Measurements from ENCODE around the gene RNU7-1. TPM values are rescaled to one million over a fixed set of nuclear protein-coding genes. Genes with fewer than 3 reads are reported as not detected.

The RNU7-1 gene
- total RNA-seq, 6 experiments from 2014 or later = not detected

- Histone ChIP-seq H3K4me1 (peaks cover 0 to 17% (median 0%) of the 10 kb centered on the region in 4 donors), H3K27ac (no peak overlapping the region), H3K9me3 (no peaks in the 10 kb centered on the region), H3K27me3 (no peaks in the 10 kb centered on the region), H3K36me3 (peaks cover 0 to 15% (median 2%) of the 10 kb centered on the region in 4 donors), H3K4me3 (no peak overlapping the region)
- intact Hi-C loops (cut with DNase I) = no loop called here
- DNase-seq = no peak
- ATAC-seq = no peak
- no peak for TF ChIP-seq POLR2A (IDR thresholded peaks at IDR 0.05)
- TF ChIP-seq, protein P1, sequence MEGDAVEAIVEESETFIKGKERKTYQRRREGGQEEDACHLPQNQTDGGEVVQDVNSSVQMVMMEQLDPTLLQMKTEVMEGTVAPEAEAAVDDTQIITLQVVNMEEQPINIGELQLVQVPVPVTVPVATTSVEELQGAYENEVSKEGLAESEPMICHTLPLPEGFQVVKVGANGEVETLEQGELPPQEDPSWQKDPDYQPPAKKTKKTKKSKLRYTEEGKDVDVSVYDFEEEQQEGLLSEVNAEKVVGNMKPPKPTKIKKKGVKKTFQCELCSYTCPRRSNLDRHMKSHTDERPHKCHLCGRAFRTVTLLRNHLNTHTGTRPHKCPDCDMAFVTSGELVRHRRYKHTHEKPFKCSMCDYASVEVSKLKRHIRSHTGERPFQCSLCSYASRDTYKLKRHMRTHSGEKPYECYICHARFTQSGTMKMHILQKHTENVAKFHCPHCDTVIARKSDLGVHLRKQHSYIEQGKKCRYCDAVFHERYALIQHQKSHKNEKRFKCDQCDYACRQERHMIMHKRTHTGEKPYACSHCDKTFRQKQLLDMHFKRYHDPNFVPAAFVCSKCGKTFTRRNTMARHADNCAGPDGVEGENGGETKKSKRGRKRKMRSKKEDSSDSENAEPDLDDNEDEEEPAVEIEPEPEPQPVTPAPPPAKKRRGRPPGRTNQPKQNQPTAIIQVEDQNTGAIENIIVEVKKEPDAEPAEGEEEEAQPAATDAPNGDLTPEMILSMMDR (IDR thresholded peaks at IDR 0.05) = no peak
- 92% methylated on average over 1 of the region's 3 CpGs for WGBS (ENCODE audit: insufficient coverage, low coverage, low lambda C conversion rate, missing lambda C conversion rate)
These were observed 7.4 kb upstream of the RNU7-1 start for GRCh38 chr12:6936194-6936635.

DNA sequence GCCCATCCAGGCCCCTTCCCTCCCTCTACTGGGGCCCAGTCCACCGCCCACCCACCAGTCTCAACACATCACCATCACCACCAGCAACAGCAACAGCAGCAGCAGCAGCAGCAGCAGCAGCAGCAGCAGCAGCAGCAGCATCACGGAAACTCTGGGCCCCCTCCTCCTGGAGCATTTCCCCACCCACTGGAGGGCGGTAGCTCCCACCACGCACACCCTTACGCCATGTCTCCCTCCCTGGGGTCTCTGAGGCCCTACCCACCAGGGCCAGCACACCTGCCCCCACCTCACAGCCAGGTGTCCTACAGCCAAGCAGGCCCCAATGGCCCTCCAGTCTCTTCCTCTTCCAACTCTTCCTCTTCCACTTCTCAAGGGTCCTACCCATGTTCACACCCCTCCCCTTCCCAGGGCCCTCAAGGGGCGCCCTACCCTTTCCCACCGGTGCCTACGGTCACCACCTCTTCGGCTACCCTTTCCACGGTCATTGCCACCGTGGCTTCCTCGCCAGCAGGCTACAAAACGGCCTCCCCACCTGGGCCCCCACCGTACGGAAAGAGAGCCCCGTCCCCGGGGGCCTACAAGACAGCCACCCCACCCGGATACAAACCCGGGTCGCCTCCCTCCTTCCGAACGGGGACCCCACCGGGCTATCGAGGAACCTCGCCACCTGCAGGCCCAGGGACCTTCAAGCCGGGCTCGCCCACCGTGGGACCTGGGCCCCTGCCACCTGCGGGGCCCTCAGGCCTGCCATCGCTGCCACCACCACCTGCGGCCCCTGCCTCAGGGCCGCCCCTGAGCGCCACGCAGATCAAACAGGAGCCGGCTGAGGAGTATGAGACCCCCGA lies 6.8 kb upstream of the RNU7-1 start:
- TF ChIP-seq, protein P1 (IDR thresholded peaks at IDR 0.05) = no peak
- ATAC-seq (peak in 3 of 4 donors; percentile 1), DNase-seq (peak in 1 of 3 donors; percentile 64)
- Histone ChIP-seq H3K27ac (peak overlapping the region; percentile 84 to 95 (median 84)), H3K4me1 (peaks cover 0 to 23% (median 0%) of the 10 kb centered on the region in 4 donors), H3K9me3 (no peaks in the 10 kb centered on the region), H3K4me3 (peak overlapping the region; percentile 50 to 76 (median 73)), H3K36me3 (peaks cover 0 to 15% (median 2%) of the 10 kb centered on the region in 4 donors), H3K27me3 (no peaks in the 10 kb centered on the region)
- WGBS (ENCODE audit: insufficient coverage, low coverage, low lambda C conversion rate, missing lambda C conversion rate) = 31% methylated on average over 14 of the region's 36 CpGs
- intact Hi-C loops (cut with DNase I) = no loop called here

DNA sequence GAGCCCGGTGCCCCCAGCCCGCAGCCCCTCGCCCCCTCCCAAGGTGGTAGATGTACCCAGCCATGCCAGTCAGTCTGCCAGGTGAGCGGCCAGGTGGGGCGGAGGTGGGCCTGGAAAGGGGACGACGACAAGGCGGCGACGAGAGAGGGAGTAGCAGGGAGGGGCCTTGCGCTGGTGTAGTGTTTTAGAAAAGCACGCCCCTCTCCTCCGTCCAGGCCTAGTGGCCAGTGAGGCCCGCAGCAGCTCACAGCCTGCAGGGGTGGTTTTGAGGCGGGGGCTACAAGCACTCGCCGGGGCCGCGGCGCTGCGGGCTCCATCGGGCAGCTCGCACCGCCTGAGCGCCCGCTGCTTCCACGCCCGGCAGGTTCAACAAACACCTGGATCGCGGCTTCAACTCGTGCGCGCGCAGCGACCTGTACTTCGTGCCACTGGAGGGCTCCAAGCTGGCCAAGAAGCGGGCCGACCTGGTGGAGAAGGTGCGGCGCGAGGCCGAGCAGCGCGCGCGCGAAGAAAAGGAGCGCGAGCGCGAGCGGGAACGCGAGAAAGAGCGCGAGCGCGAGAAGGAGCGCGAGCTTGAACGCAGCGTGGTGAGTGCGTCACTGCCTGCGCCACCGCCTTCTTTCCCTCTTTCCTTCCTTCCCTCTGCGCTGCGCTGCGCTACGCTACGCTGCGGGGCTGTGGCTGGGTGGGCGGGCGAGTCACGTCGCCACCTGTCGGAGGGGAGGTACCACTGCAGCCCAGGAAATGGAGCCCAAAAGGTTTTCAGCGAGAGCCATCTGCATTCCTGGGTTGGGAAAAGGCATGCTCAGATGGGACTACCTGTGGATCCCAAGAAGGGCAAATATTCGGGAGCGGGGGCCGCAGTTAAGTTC lies 5.9 kb upstream of the RNU7-1 start:
- Histone ChIP-seq H3K4me1 (peaks cover 0 to 24% (median 0%) of the 10 kb centered on the region in 4 donors), H3K27me3 (no peaks in the 10 kb centered on the region), H3K4me3 (peak overlapping the region; percentile 50 to 76 (median 73)), H3K36me3 (peaks cover 0 to 15% (median 2%) of the 10 kb centered on the region in 4 donors), H3K9me3 (no peaks in the 10 kb centered on the region), H3K27ac (peak overlapping the region; percentile 84 to 95 (median 84))
- WGBS (ENCODE audit: insufficient coverage, low coverage, low lambda C conversion rate, missing lambda C conversion rate) = 0% methylated on average over 6 of the region's 80 CpGs
- peak; percentile 95 to 96 (median 96) for DNase-seq
- ATAC-seq = peak; percentile 87 to 94 (median 92)
- TF ChIP-seq, protein P1 (IDR thresholded peaks at IDR 0.05) = peak; percentile 96 to 99 (median 98)
- peak; percentile 75 for TF ChIP-seq POLR2A (IDR thresholded peaks at IDR 0.05)
- intact Hi-C loops (cut with DNase I) = no loop called here

DNA sequence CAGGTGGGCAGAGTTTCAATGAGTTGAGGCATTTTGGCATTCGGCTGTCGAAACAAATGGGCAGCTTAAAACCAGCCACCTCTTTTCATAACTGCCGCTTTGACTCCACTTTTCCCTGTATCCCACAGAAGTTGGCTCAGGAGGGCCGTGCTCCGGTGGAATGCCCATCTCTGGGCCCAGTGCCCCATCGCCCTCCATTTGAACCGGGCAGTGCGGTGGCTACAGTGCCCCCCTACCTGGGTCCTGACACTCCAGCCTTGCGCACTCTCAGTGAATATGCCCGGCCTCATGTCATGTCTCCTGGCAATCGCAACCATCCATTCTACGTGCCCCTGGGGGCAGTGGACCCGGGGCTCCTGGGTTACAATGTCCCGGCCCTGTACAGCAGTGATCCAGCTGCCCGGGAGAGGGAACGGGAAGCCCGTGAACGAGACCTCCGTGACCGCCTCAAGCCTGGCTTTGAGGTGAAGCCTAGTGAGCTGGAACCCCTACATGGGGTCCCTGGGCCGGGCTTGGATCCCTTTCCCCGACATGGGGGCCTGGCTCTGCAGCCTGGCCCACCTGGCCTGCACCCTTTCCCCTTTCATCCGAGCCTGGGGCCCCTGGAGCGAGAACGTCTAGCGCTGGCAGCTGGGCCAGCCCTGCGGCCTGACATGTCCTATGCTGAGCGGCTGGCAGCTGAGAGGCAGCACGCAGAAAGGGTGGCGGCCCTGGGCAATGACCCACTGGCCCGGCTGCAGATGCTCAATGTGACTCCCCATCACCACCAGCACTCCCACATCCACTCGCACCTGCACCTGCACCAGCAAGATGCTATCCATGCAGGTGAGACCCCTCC lies 5.0 kb upstream of the RNU7-1 start:
- Histone ChIP-seq H3K4me3 (peak overlapping the region in 2 of 3 donors; percentile 73 to 76), H3K36me3 (peaks cover 0 to 15% (median 2%) of the 10 kb centered on the region in 4 donors), H3K4me1 (peaks cover 0 to 29% (median 0%) of the 10 kb centered on the region in 4 donors), H3K27ac (peak overlapping the region; percentile 84 to 95 (median 84)), H3K9me3 (no peaks in the 10 kb centered on the region), H3K27me3 (no peaks in the 10 kb centered on the region)
- no peak for ATAC-seq
- intact Hi-C loops (cut with DNase I) = no loop called here
- peak in 1 of 3 donors; percentile 64 for DNase-seq
- 76% methylated on average over 11 of the region's 32 CpGs for WGBS (ENCODE audit: insufficient coverage, low coverage, low lambda C conversion rate, missing lambda C conversion rate)
- TF ChIP-seq, protein P1 (IDR thresholded peaks at IDR 0.05) = no peak
- TF ChIP-seq POLR2A (IDR thresholded peaks at IDR 0.05) = no peak

All from right lobe of liver (tissue), 6 donors.